GM21447 (cell line): Measurements from ENCODE around the gene JAM3.
"Not testable (repeated sequence)": the region's sequence is repeated elsewhere in the genome, so short reads cannot be mapped to it uniquely, and the experiment has no call there.

Experiments
- ATAC-seq: cut with Tn5 transposase; IDR thresholded peaks from one replicate; pipeline ENCODE4 v1.9.1; 2021; ENCODE audit not compliant: unreplicated experiment

JAM3 gene

DNA sequence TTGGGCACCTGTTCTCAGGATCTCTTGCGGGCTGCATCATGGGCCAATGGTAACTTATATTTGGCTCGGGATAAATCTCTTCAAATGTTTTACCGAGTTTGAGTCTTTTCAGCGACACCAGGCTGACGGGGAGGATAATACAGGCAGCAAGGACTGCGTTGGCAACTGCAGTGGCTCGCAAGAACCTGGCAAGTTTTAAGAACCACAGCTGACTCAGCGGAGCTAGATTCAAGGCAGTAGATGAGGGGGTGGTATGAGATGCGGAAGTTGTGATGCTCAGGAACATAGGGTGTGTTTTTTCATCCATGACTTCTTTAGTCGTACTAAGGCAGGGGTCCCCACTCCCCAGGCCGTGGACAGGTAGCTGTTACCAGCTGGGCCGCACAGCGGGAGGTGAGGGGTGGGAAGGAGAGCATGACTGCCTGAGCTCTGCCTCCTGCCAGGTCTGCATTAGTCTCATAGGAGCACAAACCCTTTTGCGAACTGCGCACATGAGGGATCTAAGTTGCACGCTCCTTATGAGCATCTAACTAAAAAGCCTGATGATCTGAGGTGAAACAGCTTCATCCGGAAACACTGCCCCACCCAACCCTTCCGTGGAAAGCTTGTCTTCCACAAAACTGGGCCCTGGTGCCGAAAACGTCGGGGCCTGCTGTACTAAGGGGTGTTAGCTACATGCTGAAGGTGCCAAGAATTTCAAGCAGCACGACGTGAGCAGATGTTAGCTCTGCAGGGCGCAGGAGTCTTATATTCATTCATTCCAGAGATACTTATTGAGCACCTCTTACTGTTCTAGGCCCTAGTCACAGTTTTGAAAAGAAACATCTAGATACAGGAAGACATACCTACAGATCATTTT is 6.4 kb upstream of the JAM3 start:
- ATAC-seq, result no peak

DNA sequence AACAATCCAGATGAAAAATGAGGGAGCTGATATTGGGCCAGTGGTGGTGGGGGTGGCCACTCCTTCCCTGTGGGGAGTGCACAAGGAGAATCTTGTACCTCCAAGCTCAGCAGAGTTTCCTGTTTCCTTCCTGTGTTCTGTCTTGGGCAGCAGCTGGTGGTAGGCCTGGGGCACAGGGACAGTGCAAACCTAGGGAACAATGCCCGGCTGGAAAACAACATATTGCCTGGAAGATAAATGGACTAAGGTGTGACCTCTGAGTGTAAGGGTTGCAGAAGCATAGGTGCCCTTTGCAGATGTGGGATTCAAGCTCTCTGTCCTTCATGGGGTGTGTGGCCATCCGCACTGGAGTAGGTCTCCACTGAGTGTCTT is 5.8 kb upstream of the JAM3 start:
- no peak for ATAC-seq

DNA sequence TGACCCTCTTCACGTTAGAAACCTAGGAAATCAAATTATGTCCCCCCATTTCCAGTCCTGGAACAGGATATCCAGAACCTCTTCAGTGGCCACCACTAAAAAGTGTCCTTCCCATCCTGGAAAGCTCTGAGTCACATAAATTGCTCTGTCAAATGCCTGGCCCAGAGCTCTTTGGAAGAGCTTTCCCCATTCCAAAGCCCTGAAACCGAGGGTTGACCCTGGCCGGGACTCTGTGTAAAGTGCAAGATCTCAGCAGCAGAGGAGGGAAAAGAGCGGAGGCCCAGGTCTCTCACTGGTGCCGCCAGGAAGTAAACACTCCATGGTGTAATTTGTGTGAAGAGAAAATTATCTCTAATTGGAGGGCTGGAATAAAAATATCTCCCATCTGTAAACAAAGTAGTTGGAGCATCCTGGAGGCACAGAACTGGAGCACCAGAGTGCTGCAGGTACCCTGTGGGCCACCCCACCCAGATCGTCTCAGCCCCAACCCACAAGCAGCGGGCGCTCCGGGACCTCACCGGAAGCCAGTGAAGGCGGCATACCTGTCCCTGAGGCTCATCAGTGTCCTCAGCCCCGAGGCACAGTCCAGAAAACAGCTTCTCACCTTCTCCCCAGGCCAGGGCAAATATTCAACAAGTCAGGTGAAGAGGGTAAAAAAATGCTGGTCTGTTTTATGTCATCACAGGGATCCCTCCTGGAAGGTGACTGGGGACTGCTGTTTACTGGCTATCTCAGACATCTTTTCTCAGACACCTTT is 4.7 kb upstream of the JAM3 start:
- no peak for ATAC-seq

DNA sequence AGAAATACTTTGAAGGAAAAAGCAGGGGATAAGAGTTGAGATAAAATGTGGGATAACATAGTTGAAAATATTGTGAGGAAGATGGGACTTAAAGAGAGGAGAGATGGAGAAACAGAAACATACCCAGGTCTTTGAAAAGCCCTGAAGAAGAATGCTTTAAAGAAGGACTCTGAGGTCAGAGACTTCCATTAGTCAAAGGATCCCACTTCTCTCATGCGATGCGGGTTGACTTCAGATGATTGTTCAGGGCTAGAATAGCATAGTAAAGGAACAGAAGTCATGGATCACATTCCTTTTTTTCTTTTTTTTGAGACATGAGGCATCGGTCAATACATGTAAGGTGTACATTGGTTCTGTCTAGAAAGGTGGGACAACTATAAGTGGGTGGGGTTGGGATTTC is 3.5 kb upstream of the JAM3 start:
- ATAC-seq, result no peak

DNA sequence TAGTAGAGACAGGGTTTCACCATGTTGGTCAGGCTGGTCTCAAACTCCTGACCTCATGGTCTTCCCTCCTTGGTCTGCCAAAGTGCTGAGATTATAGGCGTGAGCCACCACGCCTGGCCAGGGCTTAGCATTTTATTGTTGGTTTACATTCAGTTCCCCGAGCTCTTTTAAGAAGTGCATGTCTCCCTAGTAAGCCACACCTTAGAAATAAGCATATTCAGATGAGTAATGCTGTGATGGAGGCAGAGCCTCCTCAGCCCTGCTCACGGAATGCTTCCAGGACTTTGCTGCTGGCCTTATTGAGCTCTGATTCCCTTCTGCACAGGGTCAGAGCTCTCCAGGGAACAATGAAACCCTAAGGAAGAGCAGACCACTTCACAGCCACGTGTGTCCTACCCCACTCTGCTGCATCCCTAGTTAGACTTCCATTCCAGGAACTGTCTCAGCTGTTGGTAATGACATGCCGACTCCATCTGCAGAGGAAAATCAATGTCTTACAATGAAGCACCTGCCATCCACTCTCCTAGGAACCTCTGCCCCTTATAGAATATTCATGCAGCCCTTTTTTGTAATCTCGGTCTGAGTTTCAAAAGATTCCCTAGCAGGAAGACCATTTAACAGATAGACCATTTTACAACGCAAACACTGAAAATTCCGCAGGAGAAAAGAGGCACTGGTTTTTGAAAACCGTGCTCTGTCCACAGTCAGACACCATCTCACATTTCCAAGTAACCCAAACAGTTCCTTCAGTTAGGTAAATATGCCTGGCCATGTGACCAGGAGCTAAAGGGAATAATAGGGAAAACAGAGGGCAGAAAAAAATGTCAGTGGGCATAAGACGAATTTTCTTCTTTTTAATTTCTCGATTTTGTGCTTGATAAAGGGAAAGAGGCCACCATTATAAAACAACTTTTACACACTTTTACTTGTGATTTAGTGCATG is 1.7 kb upstream of the JAM3 start:
- no peak for ATAC-seq

DNA sequence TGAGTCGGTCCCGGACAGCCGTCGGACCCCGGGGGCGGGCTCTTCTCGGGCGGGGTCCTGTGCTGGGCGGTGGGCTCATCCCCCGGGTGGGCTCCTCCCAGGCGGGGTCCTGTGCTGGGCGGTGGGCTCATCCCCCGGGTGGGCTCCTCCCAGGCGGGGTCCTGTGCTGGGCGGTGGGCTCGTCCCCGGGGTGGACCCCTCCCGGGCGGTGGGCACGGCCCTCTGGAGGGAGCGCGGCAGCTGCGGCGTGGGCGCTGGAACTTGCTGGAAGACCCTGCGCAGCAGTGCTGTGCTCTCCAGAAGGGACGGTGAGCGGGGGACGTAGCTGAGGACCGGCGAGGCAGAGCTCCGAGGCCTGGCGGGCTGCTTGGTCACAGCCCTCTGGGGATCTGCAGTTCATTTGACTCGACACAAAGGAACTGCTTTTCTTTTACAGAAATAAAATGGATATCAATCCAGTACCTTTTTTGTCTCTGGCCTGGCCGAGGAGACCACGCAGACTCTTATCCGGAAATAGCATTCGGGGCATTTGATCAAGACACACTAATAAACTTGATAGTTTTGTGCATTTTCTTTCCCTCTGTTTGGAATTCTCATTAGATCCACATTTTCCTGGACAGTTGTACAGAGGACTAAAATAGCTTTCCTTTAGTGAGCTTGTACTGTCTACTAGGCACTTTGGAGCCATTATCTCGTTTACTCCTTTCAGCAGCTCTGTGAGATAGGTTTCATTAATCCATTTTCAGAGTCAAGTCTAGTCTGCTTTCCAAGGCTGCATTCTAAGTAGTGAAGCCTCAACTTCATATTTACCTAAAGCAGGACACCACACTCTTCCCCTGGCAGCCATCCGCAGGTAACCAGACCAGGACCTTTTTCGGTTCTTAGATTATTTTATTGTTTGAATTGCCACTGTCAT is 812 bp downstream of the JAM3 start:
- ATAC-seq, result no peak

DNA sequence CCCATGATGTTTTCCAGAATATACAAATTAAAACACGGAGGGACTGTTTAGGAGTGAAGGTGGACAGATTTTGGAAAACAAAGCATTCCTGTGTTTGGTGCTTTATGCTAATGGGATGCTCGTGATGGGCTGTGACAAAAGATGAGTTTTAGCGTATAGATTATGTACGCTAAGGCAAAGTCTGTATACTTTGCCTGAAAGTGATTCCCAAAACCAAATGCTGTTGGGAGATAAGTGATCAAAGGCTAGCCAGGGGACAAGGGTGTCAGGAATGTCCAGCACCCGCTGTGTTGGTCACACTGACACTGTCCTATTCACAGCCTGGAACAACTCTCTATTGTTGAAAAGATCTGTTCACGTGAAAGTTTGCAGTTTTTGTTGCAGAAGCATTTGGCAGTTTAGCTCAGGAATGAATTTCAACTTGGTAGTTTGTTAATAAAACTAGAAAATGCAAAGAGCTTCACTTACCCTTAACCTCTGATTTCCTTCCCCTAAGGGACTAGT is 1.5 kb downstream of the JAM3 start:
- ATAC-seq, result no peak

DNA sequence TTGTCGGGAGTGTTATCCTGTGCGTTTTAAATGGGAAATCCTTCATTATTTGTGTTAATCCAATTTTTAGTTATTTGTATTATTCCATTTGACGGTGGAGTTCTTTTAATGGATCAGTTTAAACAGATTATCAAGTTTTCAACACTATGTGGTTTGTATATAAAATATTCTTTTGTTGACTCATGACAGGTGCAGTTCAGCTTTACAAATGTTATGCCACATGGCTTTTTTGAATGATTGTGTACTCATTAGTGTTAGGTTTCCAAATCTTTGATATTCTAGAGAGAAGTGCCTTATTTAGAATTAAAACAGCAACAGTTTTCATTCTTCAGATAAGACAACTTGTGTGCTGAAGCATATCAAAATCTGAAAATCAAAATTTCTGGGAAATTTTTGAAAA is 2.4 kb downstream of the JAM3 start:
- no peak for ATAC-seq

DNA sequence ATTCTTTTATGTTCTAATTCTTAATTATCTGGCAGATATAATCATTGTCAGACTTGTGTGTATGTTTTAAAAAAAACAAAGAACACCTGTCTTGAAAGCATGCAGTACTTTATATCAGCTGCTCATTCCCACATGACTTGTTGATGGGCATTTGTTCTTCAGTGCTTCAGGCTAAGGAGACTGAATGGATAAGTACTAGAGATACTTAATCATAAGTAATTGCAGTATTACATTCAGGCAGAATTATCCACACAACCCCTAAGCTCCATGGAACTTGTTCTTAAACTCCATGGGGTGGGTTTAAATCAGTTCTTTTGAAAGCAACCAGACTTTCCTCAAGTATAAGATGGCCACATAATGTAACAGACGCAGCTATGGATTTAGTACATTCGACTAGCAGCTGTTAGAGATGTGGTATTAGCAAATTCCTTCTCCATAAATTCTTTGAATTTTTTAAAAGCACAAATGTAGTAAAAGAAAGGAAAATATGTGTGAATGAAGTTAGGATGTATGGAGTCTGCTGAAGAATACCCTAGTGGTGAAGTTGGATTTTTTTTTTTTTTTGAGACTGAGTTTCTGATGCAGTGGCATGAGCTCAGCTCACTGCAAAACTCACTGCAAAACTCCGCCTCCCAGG is 3.0 kb downstream of the JAM3 start:
- no peak for ATAC-seq

DNA sequence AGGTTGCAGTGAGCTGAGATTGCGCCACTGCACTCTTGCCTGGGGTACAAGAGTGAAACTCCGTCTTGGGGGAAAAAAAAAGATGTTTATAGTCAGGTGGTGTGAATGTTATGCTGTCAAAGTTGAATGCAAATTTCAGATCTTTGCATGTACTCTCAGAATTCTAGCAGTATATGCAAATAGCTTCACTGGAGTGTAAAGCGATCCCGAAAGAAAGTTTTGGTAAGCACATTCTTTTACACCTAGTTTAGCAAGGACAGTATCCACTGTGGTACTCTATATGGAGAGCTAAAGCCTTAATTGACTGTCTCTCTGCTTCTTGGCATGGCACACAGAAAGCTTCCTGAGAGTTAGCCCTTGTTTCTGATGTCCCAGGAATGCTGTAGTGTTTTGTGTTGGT is 4.0 kb downstream of the JAM3 start:
- ATAC-seq, result peak; percentile 66

DNA sequence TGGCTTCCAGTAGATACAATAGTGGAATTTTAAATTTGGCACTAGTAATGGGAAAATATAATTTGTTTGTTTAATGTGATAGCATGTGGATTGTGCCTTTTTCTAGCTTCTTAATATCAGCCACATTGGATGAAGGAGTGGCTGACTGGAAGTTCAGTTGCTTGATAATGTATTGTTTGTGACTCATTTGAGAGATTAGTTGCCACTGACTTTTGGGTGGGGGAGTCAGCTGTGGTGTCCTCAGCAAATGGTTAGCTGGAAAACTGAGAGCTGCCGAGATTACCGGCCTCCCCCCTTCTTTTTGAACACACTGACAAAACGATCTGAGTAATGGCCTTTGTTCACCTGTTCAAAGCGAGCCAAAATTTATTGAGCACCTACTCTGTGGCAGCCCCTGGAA is 5.5 kb downstream of the JAM3 start:
- ATAC-seq, result no peak

DNA sequence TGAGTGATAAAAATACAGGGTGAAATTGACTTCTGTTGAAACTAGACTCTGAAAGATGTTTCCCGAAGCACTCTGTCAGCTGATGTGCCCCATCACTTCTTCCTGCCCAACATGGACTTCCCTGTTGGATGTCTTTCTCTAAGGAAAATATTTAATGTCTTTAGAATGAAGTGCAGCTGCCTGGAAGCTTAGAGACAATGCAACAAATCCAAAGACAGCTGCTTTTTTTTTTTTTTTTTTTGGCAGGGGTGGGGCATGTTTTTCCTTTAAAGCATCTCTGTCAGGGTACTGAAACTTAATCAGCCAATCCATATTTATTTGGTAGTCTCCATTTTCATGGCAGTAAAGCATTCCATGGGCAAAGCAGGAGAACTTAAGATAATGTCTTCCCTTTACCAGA is 5.9 kb downstream of the JAM3 start:
- no peak for ATAC-seq

DNA sequence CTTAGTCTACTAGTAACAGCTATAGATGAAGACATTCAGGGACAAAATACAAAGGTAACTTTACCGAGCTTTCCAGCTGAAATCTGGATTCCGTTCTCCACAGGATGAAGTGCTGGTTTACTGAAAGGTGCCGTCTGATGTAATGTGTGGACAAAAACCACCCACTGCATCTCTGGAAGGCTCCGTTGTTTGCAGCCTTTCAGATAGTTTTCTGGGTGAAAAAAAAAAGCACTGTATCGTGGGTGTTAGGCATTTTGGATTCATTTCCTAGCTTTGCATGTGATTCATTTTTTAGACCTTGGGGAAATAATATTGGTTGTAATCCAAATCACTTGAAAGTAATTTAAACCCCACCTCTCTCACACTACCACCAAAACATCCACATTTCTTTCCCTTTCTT is 10.4 kb downstream of the JAM3 start:
- no peak for ATAC-seq

DNA sequence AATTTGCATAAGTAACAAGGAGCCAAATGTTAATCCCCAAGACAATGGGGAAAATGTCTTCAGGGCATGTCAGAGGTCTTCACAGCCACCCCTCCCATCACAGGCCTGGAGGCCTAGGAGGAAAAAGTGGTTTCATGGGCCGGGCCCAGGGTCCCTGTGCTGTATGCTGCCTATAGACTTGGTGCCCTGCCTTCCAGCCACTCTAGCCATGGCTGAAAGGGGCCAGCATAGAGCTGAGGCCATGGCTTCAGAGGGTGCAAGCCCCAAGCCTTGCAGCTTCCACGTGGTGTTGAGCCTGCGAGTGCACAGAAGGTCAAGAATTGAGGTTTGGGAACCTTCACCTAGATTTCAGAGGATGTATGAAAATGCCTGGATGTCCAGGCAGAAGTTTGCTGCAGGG is 12.4 kb downstream of the JAM3 start:
- not testable (repeated sequence) for ATAC-seq

DNA sequence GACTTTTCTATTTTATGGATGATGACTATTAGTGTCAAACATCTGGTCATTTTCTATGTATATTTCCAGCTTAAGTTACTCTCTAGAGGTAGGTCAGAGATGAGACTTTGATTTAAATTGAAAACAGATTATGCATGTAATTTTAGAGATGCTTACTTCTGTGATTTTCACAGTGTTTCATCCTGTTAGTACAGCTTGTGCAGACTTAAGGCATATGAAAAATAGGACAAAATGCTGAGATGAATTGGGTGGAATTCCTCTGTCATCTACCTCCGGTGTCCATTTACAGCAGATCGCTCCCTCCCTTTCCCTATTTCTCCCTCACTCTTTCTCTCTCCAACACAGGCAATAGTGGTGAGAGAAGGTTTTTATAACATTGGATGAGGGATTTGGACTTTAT is 14.1 kb downstream of the JAM3 start:
- no peak for ATAC-seq

DNA sequence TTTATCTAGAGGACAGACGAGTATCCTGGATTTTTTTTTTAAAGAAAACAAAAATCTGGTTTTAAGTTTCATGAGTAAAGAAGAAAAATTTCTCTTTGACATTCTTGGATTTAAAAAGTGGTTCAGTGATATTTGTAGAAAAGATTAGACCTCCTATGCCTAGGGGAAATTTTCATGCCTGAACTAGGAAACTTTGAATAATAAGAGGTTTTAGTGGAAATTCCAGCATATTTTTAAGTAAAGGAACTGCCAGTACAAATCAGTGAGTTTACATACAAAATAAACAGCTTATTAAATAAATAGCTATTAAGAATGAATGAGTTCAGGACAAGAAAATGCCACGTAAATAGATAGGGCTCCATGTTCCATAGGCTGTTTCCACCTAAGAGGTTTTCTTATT is 17.5 kb downstream of the JAM3 start:
- no peak for ATAC-seq

DNA sequence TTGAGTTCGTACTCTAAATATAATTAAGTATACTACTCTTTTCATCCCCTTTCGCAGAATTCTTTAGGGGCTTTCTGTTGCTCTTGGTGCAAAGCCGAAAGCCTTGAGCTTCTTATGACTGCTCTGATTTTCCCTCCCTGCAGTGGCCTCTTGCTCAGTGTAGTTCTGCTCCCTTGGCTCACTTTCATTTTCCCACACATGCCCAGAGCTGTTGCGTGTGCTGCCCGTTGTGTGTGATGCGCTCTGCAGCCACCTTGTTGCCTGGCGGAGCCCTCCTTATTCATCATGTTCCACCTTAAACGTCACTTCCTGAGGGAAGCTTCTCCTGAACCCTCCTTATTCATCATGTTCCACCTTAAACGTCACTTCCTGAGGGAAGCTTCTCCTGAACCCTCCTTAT is 23.1 kb downstream of the JAM3 start:
- not testable (repeated sequence) for ATAC-seq

DNA sequence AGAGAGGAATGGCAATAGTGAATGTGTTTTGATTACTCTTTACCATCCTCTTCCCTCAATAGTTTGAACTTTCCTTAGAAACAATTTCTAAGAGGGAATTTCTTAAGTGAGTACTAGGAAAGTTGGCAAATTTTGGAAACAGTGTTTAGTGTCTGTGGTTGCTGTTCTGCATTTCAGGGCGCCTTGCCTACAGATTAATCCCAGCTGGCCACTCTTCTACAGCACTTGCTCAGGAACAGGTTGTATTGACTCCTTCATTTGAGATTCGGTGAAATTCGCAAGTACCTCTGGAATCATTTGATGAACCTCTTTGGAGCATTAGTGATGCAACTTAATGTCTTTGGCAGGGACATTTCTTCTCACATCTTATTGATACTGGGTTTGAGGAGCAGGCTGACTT is 28.3 kb downstream of the JAM3 start:
- ATAC-seq, result no peak

DNA sequence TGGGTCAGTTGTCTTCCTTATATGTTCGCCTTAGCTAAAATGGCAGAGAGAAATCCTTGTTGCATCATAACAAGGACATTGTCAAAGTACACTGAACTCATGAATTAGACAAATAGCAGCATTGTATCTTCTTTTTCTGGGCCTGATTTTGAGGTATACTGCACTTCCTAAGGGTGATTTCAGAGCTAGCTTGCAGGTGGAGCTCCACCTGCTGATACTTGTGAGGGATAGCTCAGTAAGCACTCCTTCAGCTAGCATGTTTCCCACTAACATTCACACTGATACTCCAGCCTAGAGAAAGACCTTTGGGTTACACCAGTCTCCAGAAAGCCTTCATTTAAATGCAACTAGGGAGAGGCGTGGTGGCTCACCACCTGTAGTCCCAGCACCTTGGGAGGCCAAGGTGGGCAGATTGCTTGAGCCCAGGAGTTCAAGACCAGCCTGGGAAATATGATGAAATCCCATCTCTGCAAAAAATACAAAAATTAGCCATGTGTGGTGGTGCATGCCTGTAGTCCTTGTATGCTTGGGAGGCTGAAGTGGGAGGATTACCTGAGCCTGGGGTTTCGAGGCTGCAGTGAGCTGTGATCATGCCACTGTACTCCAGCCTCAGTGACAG is 29.8 kb downstream of the JAM3 start:
- no peak for ATAC-seq
